Adipocyte (in vitro differentiated cells): ENCODE data around the gene BABAM2.

ENCODE experiments used
- DNase-seq: peaks from one replicate; pipeline ENCODE4 v3.0.0-alpha.2; 2015; ENCODE audit warnings: low read depth
- H3K27me3 ChIP-seq: replicated peaks from 2 replicates; pipeline ENCODE4 v1.7.0; 2013; ENCODE audit warnings: mild to moderate bottlenecking, low read length, moderate library complexity; ENCODE audit not compliant: control insufficient read depth, insufficient read depth
- H3K36me3 ChIP-seq: 2 replicates; pipeline ENCODE4 v1.7.0; 2013; ENCODE audit warnings: low read length, mild to moderate bottlenecking, moderate library complexity; ENCODE audit not compliant: control insufficient read depth, insufficient read depth, severe bottlenecking
- H3K4me1 ChIP-seq: 2 replicates; pipeline ENCODE4 v1.7.0; 2013; ENCODE audit warnings: mild to moderate bottlenecking, low read length, moderate library complexity; ENCODE audit not compliant: control insufficient read depth, insufficient read depth
- H3K4me3 ChIP-seq: 2 replicates; pipeline ENCODE4 v1.7.0; 2013; ENCODE audit warnings: mild to moderate bottlenecking, low read length, moderate library complexity
- H3K9ac ChIP-seq: 2 replicates; pipeline ENCODE4 v1.7.0; 2013; ENCODE audit warnings: mild to moderate bottlenecking, low read length, moderate library complexity
- H3K9me3 ChIP-seq: 2 replicates; pipeline ENCODE4 v1.7.0; 2013; ENCODE audit warnings: mild to moderate bottlenecking, low read length, moderate library complexity; ENCODE audit not compliant: control insufficient read depth

BABAM2 gene

DNA sequence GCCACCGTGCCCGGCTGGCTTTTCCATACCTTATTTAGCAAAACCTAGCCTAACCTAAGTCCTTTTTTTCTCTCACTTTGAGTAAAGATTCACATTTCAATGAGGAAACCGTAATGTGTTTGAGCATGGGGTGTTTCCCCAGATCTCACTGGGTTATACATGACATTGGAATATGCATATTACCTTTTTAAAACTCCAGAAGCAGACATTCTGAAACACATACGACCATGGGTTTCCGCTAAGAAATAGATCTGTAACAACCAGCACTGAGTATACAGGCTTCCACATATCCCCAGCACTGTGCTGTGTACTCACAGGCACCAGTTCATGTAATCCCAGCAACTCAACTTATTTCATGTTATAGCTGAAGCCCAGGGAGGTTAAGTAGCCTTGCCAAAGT lies 461.1 kb downstream of the BABAM2 start:
- no peaks in the 10 kb centered on the region for H3K36me3 ChIP-seq
- no peak overlapping the region for H3K4me3 ChIP-seq
- no peak for DNase-seq
- H3K9me3 ChIP-seq = no peaks in the 10 kb centered on the region
- no peaks in the 10 kb centered on the region for H3K27me3 ChIP-seq
- H3K4me1 ChIP-seq = peaks cover 19% of the 10 kb centered on the region
- H3K9ac ChIP-seq = no peak overlapping the region

DNA sequence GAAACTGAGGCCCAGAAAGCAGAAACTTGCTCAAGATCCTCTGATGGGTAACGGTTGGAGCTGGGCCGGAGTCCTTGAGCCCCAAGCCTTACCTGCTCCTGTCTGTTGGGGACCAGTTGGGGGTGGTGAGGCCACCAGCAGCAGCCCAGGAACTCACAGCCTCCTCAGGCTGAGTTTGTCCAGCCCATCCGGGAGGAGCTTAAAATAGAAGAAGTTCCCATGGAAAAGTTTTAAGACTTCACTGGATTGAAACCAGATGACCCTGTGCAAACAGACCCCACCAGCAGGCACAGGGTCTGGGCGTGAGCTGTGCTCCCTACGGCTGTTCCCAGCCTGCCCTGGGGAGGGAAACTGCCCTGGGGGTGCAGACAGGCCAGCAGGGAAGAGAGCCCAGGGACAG lies 461.6 kb downstream of the BABAM2 start:
- Histone ChIP-seq H3K9me3 (no peaks in the 10 kb centered on the region), H3K27me3 (no peaks in the 10 kb centered on the region), H3K36me3 (no peaks in the 10 kb centered on the region), H3K4me1 (peaks cover 21% of the 10 kb centered on the region), H3K4me3 (no peak overlapping the region), H3K9ac (no peak overlapping the region)
- DNase-seq = peak; percentile 59

DNA sequence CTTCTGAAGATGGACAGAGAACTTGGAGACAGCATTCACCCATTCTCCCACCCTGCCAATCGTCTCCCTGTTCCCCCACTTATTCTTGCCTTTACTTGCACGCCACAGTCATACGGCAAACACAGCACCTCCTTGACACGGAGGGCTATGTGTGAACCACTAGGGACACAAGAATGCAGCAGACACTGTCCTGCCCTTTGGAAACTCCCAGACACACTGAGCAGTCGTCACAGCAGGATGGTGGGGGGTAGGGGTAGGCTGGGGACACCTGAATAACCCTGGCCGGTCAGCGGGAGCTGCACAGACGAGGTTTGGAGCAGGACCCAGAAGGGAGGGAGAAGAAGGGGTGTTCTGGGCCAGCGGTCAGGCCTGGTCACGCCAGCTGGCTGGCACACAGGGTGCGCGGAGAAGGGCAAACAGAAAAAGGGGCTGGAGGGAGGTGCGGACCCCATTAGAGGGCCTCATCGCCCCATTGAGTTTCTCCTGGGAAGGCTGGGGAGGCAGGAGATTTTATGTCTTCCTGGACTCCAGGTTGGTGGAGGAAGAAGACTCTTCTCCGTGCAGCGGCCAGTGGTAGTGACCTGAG lies 462.2 kb downstream of the BABAM2 start:
- Histone ChIP-seq H3K9ac (no peak overlapping the region), H3K4me1 (peaks cover 21% of the 10 kb centered on the region), H3K9me3 (no peaks in the 10 kb centered on the region), H3K4me3 (no peak overlapping the region), H3K36me3 (no peaks in the 10 kb centered on the region), H3K27me3 (no peaks in the 10 kb centered on the region)
- DNase-seq = no peak

DNA sequence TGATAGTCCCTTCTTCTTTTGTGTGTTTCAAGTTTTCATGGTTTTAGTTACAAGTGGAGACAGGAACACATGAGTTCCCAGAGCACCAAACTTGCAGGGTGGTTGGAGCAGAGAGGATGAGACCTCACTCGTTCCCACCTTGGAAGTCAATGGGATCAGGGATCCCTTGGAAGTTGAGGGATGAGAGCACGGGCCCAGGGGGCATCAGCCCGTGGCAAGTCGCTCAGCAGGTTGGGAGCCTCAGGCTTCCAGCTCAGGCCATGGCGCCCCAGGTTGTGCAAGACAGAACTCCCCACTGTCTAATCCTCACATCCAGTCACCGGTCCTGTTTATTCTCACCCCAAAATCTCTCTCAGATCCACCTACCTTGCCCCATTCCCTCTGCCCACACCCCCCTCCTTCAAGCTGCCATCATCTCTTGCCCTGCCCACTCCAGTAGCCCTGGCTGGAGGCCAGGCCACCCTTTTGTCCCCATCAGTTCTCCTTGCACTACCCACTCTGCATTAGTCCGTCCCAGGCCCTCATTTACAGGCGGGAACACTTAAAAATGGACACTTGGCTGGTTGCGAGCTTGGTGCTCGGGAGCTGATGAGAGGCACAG lies 464.5 kb downstream of the BABAM2 start:
- Histone ChIP-seq H3K36me3 (no peaks in the 10 kb centered on the region), H3K4me1 (peaks cover 17% of the 10 kb centered on the region), H3K4me3 (no peak overlapping the region), H3K27me3 (no peaks in the 10 kb centered on the region), H3K9me3 (no peaks in the 10 kb centered on the region), H3K9ac (no peak overlapping the region)
- no peak for DNase-seq

DNA sequence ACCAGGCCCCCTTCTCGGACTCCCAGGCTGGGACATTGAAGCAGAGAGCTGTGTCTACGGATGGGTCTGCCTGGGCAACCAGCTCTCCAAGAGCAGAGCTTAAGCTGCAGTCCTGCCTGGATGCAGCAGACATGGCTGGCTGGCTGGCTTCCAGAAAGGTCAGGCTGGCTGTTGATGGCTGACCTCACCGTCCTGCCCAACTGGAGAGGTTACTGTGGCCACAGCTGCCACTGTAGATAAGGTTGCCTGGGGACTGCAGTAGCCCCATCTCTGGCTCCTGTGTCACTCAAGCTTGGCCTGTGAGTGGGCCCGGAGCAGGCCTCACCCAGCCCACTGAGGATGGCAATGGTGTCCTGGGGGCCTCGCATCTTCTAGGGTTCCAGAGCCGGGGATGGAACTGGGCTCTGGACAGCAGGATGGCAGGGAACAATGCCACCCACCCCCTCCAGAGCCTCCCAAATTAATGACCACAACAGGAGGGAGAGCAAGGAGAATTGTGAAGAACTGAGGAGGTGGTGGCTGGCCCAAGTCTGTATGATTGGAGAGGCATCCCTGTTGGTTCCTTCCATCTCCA lies 465.1 kb downstream of the BABAM2 start:
- Histone ChIP-seq H3K4me3 (no peak overlapping the region), H3K27me3 (no peaks in the 10 kb centered on the region), H3K36me3 (no peaks in the 10 kb centered on the region), H3K9ac (peak overlapping the region; percentile 71), H3K4me1 (peaks cover 22% of the 10 kb centered on the region), H3K9me3 (no peaks in the 10 kb centered on the region)
- no peak for DNase-seq

DNA sequence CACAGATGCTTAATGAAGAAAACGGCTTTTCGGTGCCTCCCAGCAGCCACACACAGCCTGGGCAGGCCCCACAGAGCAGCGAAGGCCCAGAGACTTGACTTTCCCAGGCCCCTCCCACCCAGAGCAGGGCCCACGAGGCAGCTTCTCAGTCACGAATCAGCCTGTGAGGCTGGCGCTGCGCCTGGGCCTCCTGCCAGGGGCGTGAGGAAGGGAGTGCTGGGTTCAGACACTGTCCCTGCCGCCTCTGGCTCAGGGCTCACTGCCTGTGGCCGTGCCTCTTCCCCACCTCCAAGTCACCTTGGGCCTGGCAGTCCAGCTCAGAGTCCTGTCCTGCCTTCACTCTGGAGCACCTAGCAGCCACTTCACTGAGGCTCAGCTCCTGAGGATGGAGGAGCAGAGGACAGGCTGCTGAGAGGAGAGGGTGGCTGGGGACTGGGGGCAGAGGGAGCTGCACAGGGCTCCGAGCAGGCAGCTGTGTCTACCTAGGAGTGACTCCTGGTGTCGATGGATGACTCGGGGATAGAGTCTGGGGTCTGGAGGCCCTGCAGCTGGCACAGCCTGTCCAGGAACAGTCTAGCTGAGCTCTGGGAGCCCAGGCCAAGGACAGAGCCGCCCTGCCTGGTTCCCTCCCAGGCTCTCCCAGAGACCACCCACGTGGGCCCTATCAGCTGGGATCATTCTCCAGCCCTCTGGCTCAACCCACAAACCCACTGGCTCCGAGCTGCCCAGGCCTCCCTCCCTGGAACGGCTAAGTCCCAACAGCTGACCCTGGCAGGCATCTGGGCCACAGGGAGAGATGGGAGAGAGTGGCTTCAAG lies 465.8 kb downstream of the BABAM2 start:
- Histone ChIP-seq H3K9me3 (no peaks in the 10 kb centered on the region), H3K27me3 (no peaks in the 10 kb centered on the region), H3K9ac (peak overlapping the region; percentile 71), H3K36me3 (no peaks in the 10 kb centered on the region), H3K4me1 (peaks cover 29% of the 10 kb centered on the region), H3K4me3 (no peak overlapping the region)
- peak; percentile 94 for DNase-seq

DNA sequence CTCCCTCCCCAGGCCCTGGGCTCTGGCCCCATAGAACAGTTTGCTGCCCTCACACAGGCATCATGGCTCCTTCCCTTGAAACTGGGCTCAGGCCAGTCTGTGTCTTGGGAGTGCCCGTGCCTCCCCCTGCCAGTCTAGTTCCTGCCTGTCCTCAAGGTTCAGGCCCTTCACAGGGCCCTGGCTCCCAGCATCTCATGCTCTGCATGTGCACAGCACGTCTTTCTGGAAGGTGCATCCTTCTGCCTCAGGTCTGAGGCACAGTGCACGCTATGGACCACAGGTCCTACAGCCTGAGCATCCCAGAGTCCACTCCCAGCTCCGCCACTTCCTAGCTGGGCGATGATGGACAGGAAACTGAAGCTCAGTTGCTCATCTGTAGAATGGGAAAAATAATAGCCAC lies 466.5 kb downstream of the BABAM2 start:
- no peak overlapping the region for H3K4me3 ChIP-seq
- no peak overlapping the region for H3K9ac ChIP-seq
- no peaks in the 10 kb centered on the region for H3K9me3 ChIP-seq
- peaks cover 29% of the 10 kb centered on the region for H3K4me1 ChIP-seq
- H3K27me3 ChIP-seq = no peaks in the 10 kb centered on the region
- no peaks in the 10 kb centered on the region for H3K36me3 ChIP-seq
- DNase-seq = no peak

DNA sequence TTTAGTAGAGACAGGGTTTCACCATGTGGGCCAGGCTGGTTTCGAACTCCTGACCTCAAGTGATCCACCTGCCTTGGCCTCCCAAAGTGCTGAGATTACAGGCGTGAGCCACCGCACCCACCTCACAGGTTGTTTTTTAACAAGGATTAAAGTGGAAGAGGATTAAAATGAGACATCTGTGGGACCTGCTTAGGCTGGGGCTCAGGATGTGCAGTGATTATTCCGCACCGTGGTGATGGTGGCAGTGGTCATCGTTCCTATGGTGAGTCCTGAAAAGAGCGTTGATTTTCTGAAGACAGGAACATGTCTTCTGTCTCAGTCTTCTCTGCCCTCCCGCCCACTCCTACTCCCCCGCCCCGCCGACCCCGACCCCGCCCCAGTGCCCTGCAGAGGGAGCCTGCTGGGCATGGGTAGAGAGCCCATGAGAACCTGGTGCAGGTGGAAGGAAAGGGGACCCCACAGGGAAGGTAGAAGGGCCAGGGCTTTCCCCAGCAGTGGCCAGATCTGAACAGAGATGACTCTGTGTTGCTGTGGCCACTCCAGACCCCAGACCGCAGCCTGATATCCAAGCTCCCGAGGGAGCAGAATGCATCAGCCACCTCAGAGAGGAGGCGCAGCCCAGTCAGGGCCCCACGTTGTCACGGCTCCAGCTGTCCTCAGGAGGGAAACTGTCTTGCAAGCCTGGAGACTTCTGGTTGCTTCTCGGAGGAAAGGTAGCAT lies 467.6 kb downstream of the BABAM2 start:
- Histone ChIP-seq H3K9me3 (no peaks in the 10 kb centered on the region), H3K27me3 (no peaks in the 10 kb centered on the region), H3K4me1 (peaks cover 29% of the 10 kb centered on the region), H3K36me3 (no peaks in the 10 kb centered on the region), H3K4me3 (no peak overlapping the region), H3K9ac (no peak overlapping the region)
- DNase-seq = no peak

DNA sequence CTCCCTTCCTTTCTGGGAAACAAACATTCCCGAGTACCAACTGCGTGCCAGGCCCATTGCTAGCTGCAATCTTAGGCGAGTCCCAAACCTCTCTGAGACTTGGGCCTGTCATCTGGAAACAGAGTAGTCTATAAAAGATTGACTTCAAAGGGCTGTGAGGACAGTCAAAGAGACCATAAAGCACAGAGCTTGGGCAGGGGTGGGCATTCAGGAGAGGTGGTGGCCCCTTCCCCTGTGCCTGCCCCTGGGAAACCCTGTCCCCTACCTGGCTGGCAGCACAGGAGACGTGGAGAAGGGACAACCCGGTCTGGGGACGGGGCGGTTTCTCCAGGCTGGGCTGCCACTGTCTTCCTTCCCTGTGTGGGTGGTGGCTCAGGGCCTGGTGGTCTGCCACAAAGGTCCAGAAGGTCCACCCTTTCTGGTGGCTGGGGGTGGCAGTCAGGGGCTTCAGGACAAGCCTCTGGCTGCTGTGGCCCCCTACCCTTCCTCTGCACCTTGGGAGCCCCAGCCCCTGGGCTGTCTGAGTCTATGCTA lies 468.2 kb downstream of the BABAM2 start:
- H3K9ac ChIP-seq = no peak overlapping the region
- no peak overlapping the region for H3K4me3 ChIP-seq
- H3K4me1 ChIP-seq = peaks cover 29% of the 10 kb centered on the region
- no peaks in the 10 kb centered on the region for H3K36me3 ChIP-seq
- H3K27me3 ChIP-seq = no peaks in the 10 kb centered on the region
- no peak for DNase-seq
- H3K9me3 ChIP-seq = no peaks in the 10 kb centered on the region

DNA sequence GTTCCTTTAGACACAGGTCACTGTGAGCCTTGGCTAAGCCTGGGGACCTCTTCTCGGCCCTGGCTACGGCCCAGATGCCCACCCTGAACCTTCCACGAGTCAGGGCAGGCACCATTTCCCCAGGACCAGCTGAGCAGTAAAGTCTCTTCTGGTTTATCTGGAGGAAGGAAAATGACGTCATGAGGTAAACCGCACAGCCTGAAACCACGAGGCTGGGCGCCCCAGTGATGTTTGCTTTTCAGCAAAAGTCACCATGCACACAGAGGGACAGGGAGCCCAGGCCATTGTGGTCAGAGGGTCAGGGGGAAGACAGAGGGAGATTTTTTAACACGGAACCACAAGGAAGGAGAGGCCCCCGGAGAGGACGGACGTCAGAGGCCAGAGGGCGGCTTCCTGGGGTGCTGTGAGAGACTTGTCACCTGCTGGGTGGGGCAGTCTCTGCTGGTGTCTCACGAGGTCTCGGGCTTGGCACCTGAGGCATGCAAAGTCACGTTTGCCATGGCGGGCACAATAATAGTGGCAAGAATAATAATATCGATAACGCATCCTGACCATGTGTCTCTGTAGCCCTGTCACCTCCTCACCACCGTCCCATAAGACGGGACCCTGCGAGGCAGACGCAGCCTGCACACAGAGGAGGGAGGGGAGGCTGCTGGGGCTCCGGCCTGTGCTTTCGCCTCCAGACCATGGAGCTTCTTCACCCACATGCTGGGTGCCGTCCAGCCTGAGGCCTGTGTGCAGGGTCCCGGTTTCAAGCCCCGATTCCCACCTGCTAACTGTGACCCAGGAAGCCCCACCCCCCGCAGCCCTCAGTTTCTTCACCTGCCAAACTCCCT lies 468.9 kb downstream of the BABAM2 start:
- H3K27me3 ChIP-seq = no peaks in the 10 kb centered on the region
- no peak overlapping the region for H3K4me3 ChIP-seq
- H3K9me3 ChIP-seq = no peaks in the 10 kb centered on the region
- DNase-seq = no peak
- no peaks in the 10 kb centered on the region for H3K36me3 ChIP-seq
- peaks cover 29% of the 10 kb centered on the region for H3K4me1 ChIP-seq
- no peak overlapping the region for H3K9ac ChIP-seq
